ENCODE measurements around the gene LHX3. TPM values are rescaled to one million over a fixed set of nuclear protein-coding genes. Genes with fewer than 3 reads are reported as not detected.

LHX3 gene
- polyA plus RNA-seq, 1 of the 3 experiments (the other 2 are of a cell fraction), result not detected

- TF ChIP-seq USF1 (IDR thresholded peaks at IDR 0.05; ENCODE audit: borderline replicate concordance, low read depth) (no peak), TAF1 (IDR thresholded peaks at IDR 0.05; ENCODE audit: borderline replicate concordance, low read depth, low read length) (no peak), FOXM1 (IDR thresholded peaks at IDR 0.05; ENCODE audit: low read depth) (no peak), NRF1 (IDR thresholded peaks at IDR 0.05; ENCODE audit: low read depth, low read length) (no peak), GATA2 (CRISPR knock-in tag; IDR thresholded peaks at IDR 0.05) (no peak), NFIC (IDR thresholded peaks at IDR 0.05; ENCODE audit: borderline replicate concordance) (no peak), JUND (IDR thresholded peaks at IDR 0.05) (no peak), REST (IDR thresholded peaks at IDR 0.05; ENCODE audit: low read depth, low read length) (no peak), USF2 (IDR thresholded peaks at IDR 0.05; ENCODE audit: borderline replicate concordance, low read depth, low read length) (no peak)
Observed at GRCh38 chr9:136211441-136212344, 6.8 kb upstream of the LHX3 start (continued).

- no peaks in the 10 kb centered on the region for H3F3A ChIP-seq (replicated peaks; ENCODE audit: insufficient read depth)
Observed at GRCh38 chr9:136211006-136211405, 6.1 kb upstream of the LHX3 start.

More at GRCh38 chr9:136211006-136211405, 6.1 kb upstream of the LHX3 start:
- Histone ChIP-seq H3K27ac (ENCODE audit: low read depth in 2 of 2, low read length in 1 of 2) (no peak overlapping the region), H2AFZ (ENCODE audit: low read depth) (no peak overlapping the region), H3K79me2 (ENCODE audit: insufficient read depth) (no peaks in the 10 kb centered on the region), H3K4me2 (no peak overlapping the region), H3K36me3 (replicated peaks in 1 of 2; ENCODE audit: control insufficient read depth in 1 of 2, insufficient read depth in 2 of 2, low read length in 1 of 2) (peaks cover 5 to 38% of the 10 kb centered on the region in 2 experiments), H3K9ac (no peak overlapping the region), H3K4me3 (ENCODE audit: low read depth in 2 of 2, low read length in 1 of 2) (no peak overlapping the region), H4K20me1 (ENCODE audit: insufficient read depth) (peaks cover 6% of the 10 kb centered on the region; the same call in 1 of the 2 replicates), H3K27me3 (ENCODE audit: insufficient read depth) (no peaks in the 10 kb centered on the region), H3K4me1 (ENCODE audit: control insufficient read depth in 1 of 2, insufficient read depth in 2 of 2, low read depth in 1 of 2, low read length in 1 of 2) (peaks cover 0 to 9% of the 10 kb centered on the region in 2 experiments; a peak in 1 of 4 replicates), H3K9me3 (no peaks in the 10 kb centered on the region), H3K9me2 (no peaks in the 10 kb centered on the region)
- WGBS (ENCODE audit: low lambda C conversion rate), result 91% methylated on average over 5 of the region's 15 CpGs
- DNase-seq, result no peak
- CTCF ChIA-PET, result interaction anchor here (0.6 to 4.8 kb wide), 4 partner anchors 16 to 73 kb away, joined by 3 to 32 read pairs (median 4); no protein-coding TSS in a partner anchor
- POLR2A ChIA-PET, result no interaction called here
- TF ChIP-seq CHD2 (IDR thresholded peaks at IDR 0.05; ENCODE audit: low read length, partially characterized antibody), result no peak
- TF ChIP-seq GATA2 (CRISPR knock-in tag; IDR thresholded peaks at IDR 0.05), result no peak
- TF ChIP-seq MAX (IDR thresholded peaks at IDR 0.05; ENCODE audit: low read depth), result no peak
- no peak for TF ChIP-seq MEF2A (IDR thresholded peaks at IDR 0.05; ENCODE audit: borderline replicate concordance, low read depth)
- no peak for TF ChIP-seq GABPA (IDR thresholded peaks at IDR 0.05; ENCODE audit: low read depth)
- no peak for TF ChIP-seq FOSL2 (IDR thresholded peaks at IDR 0.05; ENCODE audit: borderline replicate concordance, low read depth)
- no peak for TF ChIP-seq FOXM1 (IDR thresholded peaks at IDR 0.05; ENCODE audit: low read depth)
- no peak for TF ChIP-seq USF1 (IDR thresholded peaks at IDR 0.05; ENCODE audit: borderline replicate concordance, low read depth)
- no peak for TF ChIP-seq SIN3A (IDR thresholded peaks at IDR 0.05; ENCODE audit: borderline replicate concordance, low read depth, low read length)
- TF ChIP-seq IRF3 (IDR thresholded peaks at IDR 0.05; ENCODE audit: low read depth, low read length), result no peak
- no peak for TF ChIP-seq ZBTB33 (IDR thresholded peaks at IDR 0.05; ENCODE audit: borderline replicate concordance, low read depth)
- no peak for TF ChIP-seq RCOR1 (IDR thresholded peaks at IDR 0.05; ENCODE audit: low read length)
- no peak for TF ChIP-seq RXRA (IDR thresholded peaks at IDR 0.05; ENCODE audit: borderline replicate concordance, low read depth)
